Muscle of back (tissue), 11 donors: Measurements from ENCODE around the gene CAMSAP1. TPM values are rescaled to one million over a fixed set of nuclear protein-coding genes. Genes with fewer than 3 reads are reported as not detected.

Source experiments
- DNase-seq, 3 donors: peaks; one replicate each; pipeline versions ENCODE4 v3.0.0 to v3.0.0-alpha.2; 2013
- polyA plus RNA-seq, 10 donors: library from polyadenylated mRNA; unstranded; fragments of 120-200 nt; gene quantifications; one replicate each; pipeline ENCODE4 v1.2.1, GENCODE V29; 2013; ENCODE audit not compliant: insufficient read length in 10 of 10

The CAMSAP1 gene
- polyA plus RNA-seq, 10 donors = 19.5 to 28.1 (median 24.0) TPM

DNA sequence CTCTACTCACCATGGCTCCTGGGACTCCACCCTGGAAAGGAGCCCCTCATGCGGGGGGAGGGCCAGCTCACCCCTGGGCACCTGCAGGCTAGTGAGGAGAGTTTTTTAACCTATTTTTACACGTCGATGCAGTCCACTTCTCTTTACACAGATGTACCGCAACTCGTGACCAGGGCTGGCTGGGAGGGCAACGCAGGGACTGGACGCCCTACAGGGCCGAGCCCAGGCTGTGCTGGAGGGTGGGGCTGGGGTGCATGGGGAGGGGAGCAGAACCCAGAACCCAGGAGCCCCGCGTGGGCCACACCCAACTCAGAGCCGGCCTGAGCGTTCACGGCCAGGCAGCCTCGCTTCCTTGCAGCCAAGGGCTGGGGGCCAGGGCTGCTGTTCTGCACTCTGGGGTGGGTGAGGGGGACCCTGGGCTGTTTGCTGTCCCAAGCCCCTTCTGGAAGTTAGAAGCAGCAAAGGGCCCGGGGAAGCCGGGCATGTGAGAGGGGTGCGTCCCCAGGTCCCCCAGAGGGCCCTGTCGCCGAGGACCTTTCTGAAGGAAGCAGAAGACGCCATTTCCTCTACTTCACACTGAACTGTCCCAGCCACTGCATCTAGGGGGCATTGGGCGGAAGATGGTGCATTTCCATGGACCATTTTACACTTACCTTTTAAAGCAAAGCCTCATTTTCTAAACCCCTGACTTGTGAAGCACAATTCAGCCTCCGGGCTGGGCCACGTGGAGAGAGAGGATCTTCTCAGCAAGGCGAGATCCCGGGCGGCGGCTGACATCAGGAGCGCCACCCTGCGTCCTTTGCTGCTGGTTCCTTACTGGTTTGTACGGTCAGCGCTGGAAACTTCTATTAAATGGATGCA is 114.8 kb downstream of the CAMSAP1 start:
- DNase-seq = no peak

GRCh38 chr9:135791431-135792267 is 115.7 kb downstream of the CAMSAP1 start:
- no peak for DNase-seq

- DNase-seq = no peak
Observed at GRCh38 chr9:135790850-135791249, 116.5 kb downstream of the CAMSAP1 start.

DNA sequence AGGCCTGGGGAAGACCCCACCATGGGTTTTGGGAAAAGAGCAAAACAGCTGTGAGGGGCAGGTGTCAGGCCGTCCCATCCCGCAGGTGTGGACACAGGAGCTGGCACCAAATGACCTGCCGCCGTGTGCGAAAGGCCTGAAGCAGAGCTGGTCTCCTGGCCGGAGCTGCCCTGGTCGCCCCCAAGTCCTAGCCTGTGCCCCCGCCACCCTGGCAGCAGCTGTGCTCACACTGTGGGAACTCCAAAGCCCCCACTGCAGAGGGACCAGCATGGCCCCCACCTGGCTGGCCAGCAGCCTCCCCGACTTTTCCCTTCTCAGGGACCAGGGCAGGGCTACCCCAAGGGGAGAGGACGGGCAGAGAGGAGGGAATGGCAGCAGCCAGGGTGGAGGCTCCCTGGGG is 117.0 kb downstream of the CAMSAP1 start:
- DNase-seq = no peak

GRCh38 chr9:135789838-135790291 is 117.5 kb downstream of the CAMSAP1 start:
- no peak for DNase-seq

GRCh38 chr9:135788576-135789300 is 118.6 kb downstream of the CAMSAP1 start:
- no peak for DNase-seq

GRCh38 chr9:135787776-135788575 is 119.4 kb downstream of the CAMSAP1 start:
- DNase-seq = no peak

- no peak for DNase-seq
Observed at GRCh38 chr9:135787317-135787716, 120.0 kb downstream of the CAMSAP1 start.

GRCh38 chr9:135786146-135786690 is 121.1 kb downstream of the CAMSAP1 start:
- DNase-seq = no peak

DNA sequence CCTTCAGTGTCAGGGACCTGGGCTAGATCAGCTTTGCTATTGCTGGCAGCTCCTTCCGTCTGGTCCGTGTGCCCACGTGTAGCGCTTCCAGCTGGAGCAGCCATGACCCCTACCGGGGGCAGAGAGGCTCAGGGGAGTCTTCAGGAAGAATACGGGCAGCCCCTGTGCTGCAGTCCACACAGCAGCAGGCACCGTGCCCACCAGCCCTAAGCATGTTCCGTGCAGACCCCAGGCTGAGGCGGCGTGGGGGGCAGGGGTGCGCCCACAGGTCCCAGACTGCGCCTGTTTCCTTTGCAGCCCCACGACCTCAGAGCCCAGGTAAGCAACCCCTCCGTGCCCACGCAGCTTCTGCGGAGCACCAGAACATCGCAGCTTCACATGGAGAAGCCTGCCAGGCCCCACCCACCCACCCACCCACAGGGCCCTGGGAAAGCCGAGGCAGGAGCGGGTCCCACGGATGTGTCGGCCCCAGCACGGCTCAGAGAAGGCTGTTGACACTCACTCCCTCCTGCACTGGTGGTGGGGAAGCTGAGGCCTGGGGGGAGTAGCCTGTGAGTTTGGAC is 122.3 kb downstream of the CAMSAP1 start:
- DNase-seq = no peak

DNA sequence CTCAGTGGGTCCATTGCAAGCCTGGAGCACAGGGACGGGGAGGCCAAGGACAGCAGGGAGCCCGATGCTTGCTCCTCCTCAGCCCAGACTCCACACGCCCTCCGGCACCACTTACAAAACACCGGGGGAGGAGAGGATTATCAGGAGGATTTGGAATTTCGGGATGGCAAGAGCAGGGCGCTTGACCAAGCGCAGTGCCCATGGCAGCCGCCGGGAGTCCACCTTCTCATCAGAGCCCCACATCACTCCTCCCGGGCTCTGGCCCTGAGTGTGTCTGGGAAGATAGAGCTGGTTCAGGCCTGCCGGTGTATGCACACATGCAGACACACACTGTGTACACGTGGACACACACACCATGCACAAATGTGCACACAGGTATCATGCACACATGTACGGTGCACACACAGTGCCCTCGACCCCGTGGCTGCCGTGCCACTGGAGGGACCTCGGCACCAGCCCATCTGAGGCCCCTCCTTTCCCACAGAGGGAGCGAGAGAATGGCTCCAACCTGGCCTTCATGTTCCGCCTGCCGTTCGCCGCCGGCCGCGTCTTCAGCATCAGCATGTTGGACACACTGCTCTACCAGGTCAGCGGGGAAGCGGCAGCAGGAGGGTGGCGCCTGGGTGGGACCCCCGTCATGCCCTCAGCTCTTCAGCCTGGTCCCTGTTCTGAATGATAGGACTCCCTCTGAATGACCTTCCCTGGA is 123.7 kb downstream of the CAMSAP1 start:
- DNase-seq = no peak

GRCh38 chr9:135782946-135783345 is 124.4 kb downstream of the CAMSAP1 start:
- DNase-seq = no peak

DNA sequence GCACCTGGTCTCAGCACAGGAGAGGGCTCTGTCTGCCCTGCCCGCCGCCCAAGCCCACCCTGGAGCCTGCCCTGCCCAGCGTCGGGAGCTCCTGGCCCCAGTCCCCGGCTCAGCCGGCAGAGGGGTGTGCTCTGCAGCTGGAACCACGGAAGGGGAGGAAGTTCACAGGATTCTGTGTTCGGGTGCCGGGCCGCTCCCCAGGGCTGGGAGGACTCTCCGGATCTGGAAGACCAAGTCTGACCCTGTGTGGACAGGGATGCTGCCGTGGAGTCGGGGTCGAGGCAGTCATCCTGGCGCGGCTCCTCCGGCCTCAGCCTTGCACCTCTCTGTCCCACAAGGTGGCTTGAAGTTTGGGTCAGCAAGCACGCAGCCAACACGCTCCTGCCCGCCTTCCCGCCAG is 126.7 kb downstream of the CAMSAP1 start:
- DNase-seq = no peak

GRCh38 chr9:135780086-135780485 is 127.3 kb downstream of the CAMSAP1 start:
- no peak for DNase-seq

- no peak for DNase-seq
Observed at GRCh38 chr9:135779571-135779970, 127.8 kb downstream of the CAMSAP1 start.

DNA sequence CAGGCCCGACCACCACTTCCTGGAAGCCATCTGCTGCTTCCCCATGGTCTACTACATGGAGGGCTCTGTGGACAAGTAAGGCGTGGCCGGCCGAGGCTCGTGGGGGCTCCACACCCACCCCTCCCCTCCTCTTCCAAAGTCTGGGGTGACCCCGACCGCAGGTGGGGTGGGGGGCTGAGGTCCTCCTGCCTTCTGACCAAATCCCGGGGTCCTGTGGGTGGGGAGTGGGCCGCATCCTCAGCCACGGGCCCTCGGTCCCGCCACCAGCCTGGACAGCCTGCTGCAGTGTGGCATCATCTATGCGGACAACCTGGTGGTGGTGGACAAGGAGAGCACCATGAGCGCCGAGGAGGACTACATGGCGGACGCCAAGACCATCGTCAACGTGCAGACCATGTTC is 128.9 kb downstream of the CAMSAP1 start:
- DNase-seq = no peak

- no peak for DNase-seq
Observed at GRCh38 chr9:135777623-135778177, 129.6 kb downstream of the CAMSAP1 start.

DNA sequence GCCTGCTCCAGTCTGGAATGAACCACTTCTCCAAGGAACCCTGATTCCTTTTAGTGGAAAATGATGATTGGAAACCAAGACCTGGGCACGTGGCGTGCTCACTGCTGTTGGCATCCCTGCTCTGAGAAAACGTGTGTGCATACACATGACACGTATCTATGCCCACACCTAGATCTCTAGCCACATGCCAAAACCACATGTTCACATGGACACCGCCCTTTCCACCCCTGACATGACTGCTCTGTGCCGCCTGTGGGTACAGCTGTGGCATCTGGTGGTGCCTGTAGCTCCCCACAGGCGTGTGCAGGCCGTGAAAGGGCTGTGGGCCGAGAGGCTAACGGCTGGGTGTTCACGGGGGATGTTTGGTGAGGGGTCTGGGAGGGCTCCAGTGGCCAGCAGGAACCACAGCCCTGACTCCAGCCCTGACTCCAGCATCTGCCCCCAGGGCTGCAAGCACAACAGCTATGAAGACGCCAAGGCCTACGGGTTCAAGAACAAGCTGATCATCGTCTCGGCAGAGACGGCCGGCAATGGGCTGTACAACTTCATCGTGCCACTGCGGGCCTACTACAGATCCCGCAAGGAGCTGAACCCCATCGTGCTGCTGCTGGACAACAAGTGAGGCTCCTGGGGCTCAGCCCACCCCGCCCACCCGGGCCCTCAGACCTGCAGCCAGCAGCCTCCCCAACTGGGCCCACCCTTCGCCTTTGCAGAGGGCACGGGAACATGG is 130.3 kb downstream of the CAMSAP1 start:
- no peak for DNase-seq

DNA sequence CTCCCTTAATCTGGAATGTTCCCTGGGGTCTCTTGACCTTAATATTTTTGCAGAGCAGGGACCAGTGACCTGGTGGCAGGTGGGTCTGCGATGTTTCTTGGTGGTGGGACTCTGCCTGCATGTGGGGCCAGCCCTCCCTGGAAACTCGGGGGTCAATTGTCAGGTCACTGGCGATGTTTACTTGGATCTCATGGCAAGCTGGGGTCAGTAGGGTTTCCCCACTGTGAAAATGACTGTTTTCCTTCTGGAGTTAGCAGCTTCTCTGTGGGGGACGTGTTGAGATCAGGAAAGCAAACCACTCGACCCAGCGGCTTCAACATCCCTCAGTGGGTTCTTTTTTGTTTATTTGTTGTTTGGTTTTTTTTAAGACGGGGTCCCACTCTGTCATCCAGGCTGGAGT is 131.4 kb downstream of the CAMSAP1 start:
- no peak for DNase-seq
